H1 (cell line): ENCODE measurements around the gene SSH2. TPM values are rescaled to one million over a fixed set of nuclear protein-coding genes. Genes with fewer than 3 reads are reported as not detected.

ENCODE experiments used
- CTBP2 ChIP-seq: IDR thresholded peaks from 2 replicates; pipeline ENCODE4 v1.7.0; 2011; ENCODE audit warnings: borderline replicate concordance, mild to moderate bottlenecking, moderate library complexity, mixed read lengths, low read length; ENCODE audit not compliant: insufficient read depth, insufficient read length
- polyA plus RNA-seq, 7 experiments: library from polyadenylated mRNA; depleted of rRNA in 3 of 7; stranded (reverse) in 5 of 7; unstranded in 2 of 7; fragments of >200 nt in 5 of 7; fragments of 200-250 nt in 2 of 7; gene quantifications; 1 replicate in 5 of 7; 2 replicates in 1 of 7; 4 replicates in 1 of 7; pipeline versions ENCODE4 v1.2.1 to v1.2.3, GENCODE V29; 2011 to 2013; ENCODE audit warnings: missing spikeins in 2 of 7, mixed read lengths in 2 of 7
- total RNA-seq: library from RNA; stranded (reverse); fragmentation: NEBNext Ultra II Directional; extraction: Animal tissue kit (Norgen Biotek cat#: 25700); gene quantifications from 2 replicates; pipeline ENCODE4 v1.2.1, GENCODE V29; 2021
- TF ChIP-seq, protein P1 (sequence below): fragments of 300-600 bp; sonication (generic); IDR thresholded peaks from 2 replicates; pipeline ENCODE4 v1.7.1; 2012; ENCODE audit warnings: low read length, moderate library complexity, mild to moderate bottlenecking, inconsistent platforms; ENCODE audit not compliant: insufficient replicate concordance

Gene SSH2
- total and polyA plus RNA-seq, 2 of the 8 experiments (the other 6 are each of a cell fraction or from before 2014, with no cell fraction given): 5.2 to 15.9 TPM

DNA sequence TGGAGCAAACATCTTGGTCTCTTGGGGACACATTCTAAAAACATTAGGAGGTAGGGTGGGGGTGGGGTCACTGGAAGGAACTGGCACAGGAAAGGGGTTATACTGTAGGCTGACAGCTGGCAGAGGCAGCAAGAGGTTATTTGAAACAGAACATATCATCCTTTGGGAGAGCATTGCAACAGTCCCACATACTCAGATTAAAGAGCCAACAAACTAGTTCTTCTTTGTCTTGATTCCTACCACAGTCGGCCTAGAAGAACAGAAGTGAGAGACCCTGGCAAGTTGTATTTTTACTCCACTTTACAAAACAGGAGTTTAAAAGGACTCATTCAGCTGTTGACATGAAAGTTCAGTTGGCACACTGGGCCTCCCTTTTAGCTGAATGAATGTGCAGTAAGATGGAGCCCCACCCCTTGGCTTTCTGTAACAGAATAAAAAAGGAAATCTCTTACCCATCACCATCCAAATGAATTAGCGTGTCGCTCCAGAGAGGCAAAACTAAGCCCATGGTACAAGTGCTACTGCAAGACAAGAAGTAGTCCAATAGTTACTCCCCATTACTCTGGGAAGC is 252.7 kb downstream of the SSH2 start (continued):
- TF ChIP-seq, protein P1, sequence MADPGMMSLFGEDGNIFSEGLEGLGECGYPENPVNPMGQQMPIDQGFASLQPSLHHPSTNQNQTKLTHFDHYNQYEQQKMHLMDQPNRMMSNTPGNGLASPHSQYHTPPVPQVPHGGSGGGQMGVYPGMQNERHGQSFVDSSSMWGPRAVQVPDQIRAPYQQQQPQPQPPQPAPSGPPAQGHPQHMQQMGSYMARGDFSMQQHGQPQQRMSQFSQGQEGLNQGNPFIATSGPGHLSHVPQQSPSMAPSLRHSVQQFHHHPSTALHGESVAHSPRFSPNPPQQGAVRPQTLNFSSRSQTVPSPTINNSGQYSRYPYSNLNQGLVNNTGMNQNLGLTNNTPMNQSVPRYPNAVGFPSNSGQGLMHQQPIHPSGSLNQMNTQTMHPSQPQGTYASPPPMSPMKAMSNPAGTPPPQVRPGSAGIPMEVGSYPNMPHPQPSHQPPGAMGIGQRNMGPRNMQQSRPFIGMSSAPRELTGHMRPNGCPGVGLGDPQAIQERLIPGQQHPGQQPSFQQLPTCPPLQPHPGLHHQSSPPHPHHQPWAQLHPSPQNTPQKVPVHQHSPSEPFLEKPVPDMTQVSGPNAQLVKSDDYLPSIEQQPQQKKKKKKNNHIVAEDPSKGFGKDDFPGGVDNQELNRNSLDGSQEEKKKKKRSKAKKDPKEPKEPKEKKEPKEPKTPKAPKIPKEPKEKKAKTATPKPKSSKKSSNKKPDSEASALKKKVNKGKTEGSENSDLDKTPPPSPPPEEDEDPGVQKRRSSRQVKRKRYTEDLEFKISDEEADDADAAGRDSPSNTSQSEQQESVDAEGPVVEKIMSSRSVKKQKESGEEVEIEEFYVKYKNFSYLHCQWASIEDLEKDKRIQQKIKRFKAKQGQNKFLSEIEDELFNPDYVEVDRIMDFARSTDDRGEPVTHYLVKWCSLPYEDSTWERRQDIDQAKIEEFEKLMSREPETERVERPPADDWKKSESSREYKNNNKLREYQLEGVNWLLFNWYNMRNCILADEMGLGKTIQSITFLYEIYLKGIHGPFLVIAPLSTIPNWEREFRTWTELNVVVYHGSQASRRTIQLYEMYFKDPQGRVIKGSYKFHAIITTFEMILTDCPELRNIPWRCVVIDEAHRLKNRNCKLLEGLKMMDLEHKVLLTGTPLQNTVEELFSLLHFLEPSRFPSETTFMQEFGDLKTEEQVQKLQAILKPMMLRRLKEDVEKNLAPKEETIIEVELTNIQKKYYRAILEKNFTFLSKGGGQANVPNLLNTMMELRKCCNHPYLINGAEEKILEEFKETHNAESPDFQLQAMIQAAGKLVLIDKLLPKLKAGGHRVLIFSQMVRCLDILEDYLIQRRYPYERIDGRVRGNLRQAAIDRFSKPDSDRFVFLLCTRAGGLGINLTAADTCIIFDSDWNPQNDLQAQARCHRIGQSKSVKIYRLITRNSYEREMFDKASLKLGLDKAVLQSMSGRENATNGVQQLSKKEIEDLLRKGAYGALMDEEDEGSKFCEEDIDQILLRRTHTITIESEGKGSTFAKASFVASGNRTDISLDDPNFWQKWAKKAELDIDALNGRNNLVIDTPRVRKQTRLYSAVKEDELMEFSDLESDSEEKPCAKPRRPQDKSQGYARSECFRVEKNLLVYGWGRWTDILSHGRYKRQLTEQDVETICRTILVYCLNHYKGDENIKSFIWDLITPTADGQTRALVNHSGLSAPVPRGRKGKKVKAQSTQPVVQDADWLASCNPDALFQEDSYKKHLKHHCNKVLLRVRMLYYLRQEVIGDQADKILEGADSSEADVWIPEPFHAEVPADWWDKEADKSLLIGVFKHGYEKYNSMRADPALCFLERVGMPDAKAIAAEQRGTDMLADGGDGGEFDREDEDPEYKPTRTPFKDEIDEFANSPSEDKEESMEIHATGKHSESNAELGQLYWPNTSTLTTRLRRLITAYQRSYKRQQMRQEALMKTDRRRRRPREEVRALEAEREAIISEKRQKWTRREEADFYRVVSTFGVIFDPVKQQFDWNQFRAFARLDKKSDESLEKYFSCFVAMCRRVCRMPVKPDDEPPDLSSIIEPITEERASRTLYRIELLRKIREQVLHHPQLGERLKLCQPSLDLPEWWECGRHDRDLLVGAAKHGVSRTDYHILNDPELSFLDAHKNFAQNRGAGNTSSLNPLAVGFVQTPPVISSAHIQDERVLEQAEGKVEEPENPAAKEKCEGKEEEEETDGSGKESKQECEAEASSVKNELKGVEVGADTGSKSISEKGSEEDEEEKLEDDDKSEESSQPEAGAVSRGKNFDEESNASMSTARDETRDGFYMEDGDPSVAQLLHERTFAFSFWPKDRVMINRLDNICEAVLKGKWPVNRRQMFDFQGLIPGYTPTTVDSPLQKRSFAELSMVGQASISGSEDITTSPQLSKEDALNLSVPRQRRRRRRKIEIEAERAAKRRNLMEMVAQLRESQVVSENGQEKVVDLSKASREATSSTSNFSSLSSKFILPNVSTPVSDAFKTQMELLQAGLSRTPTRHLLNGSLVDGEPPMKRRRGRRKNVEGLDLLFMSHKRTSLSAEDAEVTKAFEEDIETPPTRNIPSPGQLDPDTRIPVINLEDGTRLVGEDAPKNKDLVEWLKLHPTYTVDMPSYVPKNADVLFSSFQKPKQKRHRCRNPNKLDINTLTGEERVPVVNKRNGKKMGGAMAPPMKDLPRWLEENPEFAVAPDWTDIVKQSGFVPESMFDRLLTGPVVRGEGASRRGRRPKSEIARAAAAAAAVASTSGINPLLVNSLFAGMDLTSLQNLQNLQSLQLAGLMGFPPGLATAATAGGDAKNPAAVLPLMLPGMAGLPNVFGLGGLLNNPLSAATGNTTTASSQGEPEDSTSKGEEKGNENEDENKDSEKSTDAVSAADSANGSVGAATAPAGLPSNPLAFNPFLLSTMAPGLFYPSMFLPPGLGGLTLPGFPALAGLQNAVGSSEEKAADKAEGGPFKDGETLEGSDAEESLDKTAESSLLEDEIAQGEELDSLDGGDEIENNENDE: no peak
- no peak for TF ChIP-seq CTBP2
